DMS53 (cell line): Measurements from ENCODE around the gene RWDD2A.
"Not testable (repeated sequence)": the region's sequence is repeated elsewhere in the genome, so short reads cannot be mapped to it uniquely, and the experiment has no call there.

Experiments
- DNase-seq: peaks from one replicate; lab custom pipeline; 2025; lab: John Stamatoyannopoulos, UW

Gene RWDD2A

GRCh38 chr6:83192871-83193746, at the start of gene RWDD2A, which contains the start of gene PGM3:
RWDD2A (plus strand) TSS chr6:83193357; CDS start chr6:83194452, 1,095 bp downstream.
PGM3 (minus strand) TSS chr6:83193265; CDS start chr6:83191012, 2,253 bp downstream.
- DNase-seq = peak; percentile 91

- DNase-seq = no peak
Observed at GRCh38 chr6:83151114-83151513, 42.0 kb upstream of the RWDD2A start.

- no peak for DNase-seq
Observed at GRCh38 chr6:83152913-83153312, 40.2 kb upstream of the RWDD2A start.

GRCh38 chr6:83153883-83154521, 39.2 kb upstream of the RWDD2A start:
- no peak for DNase-seq

GRCh38 chr6:83155794-83156193, 37.4 kb upstream of the RWDD2A start:
- DNase-seq = no peak

GRCh38 chr6:83160167-83160566, 33.0 kb upstream of the RWDD2A start:
- DNase-seq = no peak

GRCh38 chr6:83167726-83168278, 25.4 kb upstream of the RWDD2A start:
- DNase-seq = no peak

GRCh38 chr6:83168556-83168955, 24.6 kb upstream of the RWDD2A start:
- DNase-seq = no peak

GRCh38 chr6:83169106-83169505, 24.1 kb upstream of the RWDD2A start:
- DNase-seq = no peak

- no peak for DNase-seq
Observed at GRCh38 chr6:83169511-83169910, 23.6 kb upstream of the RWDD2A start.

GRCh38 chr6:83176246-83176645, 16.9 kb upstream of the RWDD2A start:
- DNase-seq = no peak

- no peak for DNase-seq
Observed at GRCh38 chr6:83180426-83180950, 12.7 kb upstream of the RWDD2A start.

GRCh38 chr6:83182114-83182513, 11.0 kb upstream of the RWDD2A start:
- no peak for DNase-seq

- no peak for DNase-seq
Observed at GRCh38 chr6:83183082-83183828, 9.9 kb upstream of the RWDD2A start.

- DNase-seq = no peak
Observed at GRCh38 chr6:83185096-83185495, 8.1 kb upstream of the RWDD2A start.

- no peak for DNase-seq
Observed at GRCh38 chr6:83188501-83188900, 4.7 kb upstream of the RWDD2A start.

GRCh38 chr6:83190626-83191025, 2.5 kb upstream of the RWDD2A start:
- DNase-seq = no peak

GRCh38 chr6:83191974-83192373, 1.2 kb upstream of the RWDD2A start:
- DNase-seq = not testable (repeated sequence)

GRCh38 chr6:83192456-83192855, 701 bp upstream of the RWDD2A start:
- DNase-seq = no peak

GRCh38 chr6:83193747-83194566, 800 bp downstream of the RWDD2A start:
- DNase-seq = peak; percentile 75
